ENCODE results near the gene TAF6. TPM values are rescaled to one million over a fixed set of nuclear protein-coding genes. Genes with fewer than 3 reads are reported as not detected.

The TAF6 gene
- total and polyA plus RNA-seq, 2 of the 4 experiments (the other 2 are of a cell fraction): 11.3 to 55.3 TPM

DNA sequence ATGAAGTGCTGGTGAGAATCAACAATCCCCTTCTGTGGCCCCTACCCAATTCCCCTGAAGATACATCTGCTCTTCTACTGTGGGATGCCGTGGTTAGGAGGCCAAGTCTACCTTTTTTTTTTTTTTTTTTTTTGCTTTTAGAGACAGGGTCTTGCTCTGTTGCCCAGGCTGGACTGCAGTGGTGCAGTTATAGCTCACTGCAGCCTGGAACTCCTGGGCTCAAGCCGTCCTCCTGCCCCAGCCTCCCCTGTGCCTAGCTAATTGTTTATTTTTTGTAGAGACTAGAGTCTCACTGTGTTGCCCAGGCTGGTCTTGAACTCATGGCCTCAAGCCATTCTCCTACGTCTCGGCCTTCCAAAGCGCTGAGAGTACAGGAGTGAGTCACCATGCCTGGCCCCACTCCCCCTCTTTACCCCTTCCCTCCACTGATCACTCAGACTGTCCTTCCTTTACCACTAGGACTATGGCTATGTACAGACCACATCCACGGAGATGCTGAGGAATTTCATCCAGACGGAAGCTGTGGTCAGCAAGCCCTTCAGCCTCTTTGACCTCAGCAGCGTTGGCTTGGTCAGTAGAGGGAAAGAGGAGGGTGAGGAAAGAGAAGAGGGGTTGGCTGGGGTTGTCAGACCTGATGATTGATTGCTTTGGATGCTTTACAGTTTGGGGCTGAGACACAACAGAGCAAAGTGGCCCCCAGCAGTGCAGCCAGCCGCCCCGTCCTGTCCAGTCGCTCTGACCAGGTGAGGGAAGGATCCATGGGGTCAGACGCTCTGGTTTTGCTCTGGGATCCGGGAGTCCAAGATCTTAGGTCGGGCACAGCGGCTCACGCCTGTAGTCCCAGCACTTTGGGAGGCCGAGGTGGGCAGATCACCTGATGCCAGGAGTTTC, 16.0 kb downstream of the TAF6 start (continued):
- TF ChIP-seq NFE2L2 (IDR thresholded peaks at IDR 0.05; ENCODE audit: low read depth, low read length): no peak
- TF ChIP-seq MAFK (IDR thresholded peaks at IDR 0.05; ENCODE audit: low read depth, low read length): peak; percentile 14; the same call in 1 of the 2 replicates
- peak; percentile 76 for TF ChIP-seq MAZ (IDR thresholded peaks at IDR 0.05; ENCODE audit: borderline replicate concordance, low read depth, low read length)
